Prostate gland (tissue), 2 donors: ENCODE results near the gene STK25. TPM values are rescaled to one million over a fixed set of nuclear protein-coding genes. Genes with fewer than 3 reads are reported as not detected.

Source experiments
- DNase-seq: peaks from one replicate; pipeline ENCODE4 v3.0.0-alpha.2; 2019; ENCODE audit warnings: low spot score
- H3K27ac ChIP-seq, 2 donors: fragments of 200-600 bp; sonication (generic); 2 replicates each; pipeline ENCODE4 v1.5.1; 2017 to 2019
- H3K27me3 ChIP-seq: fragments of 200-600 bp; sonication (generic); replicated peaks from 2 replicates; pipeline ENCODE4 v1.5.1; 2019; ENCODE audit not compliant: insufficient read depth
- H3K36me3 ChIP-seq, 2 donors: fragments of 200-600 bp; sonication (generic); 1 replicate in 1 of 2; 2 replicates in 1 of 2; pipeline versions ENCODE4 v1.5.1 to v1.8.1; 2017 to 2019
- H3K4me1 ChIP-seq: fragments of 200-600 bp; sonication (generic); replicated peaks from 2 replicates; pipeline ENCODE4 v1.5.1; 2019
- H3K4me3 ChIP-seq, 2 donors: fragments of 200-600 bp; sonication (generic); 2 replicates each; pipeline ENCODE4 v1.5.1; 2017 to 2019
- H3K9me3 ChIP-seq: fragments of 200-600 bp; sonication (generic); 2 replicates; pipeline ENCODE4 v1.5.1; 2017
- CTCF ChIP-seq, 4 experiments: fragments of 200-600 bp in 2 of 4; fragments of 450-650 bp in 2 of 4; sonication (generic) in 2 of 4; IDR thresholded peaks; 1 replicate in 3 of 4; 2 replicates in 1 of 4; pipeline ENCODE4 v1.5.1; 2016 to 2019; ENCODE audit warnings: antibody characterized with exemption in 4 of 4, mild to moderate bottlenecking in 2 of 4, moderate library complexity in 2 of 4
- POLR2A ChIP-seq: fragments of 450-650 bp; IDR thresholded peaks from one replicate; pipeline ENCODE4 v1.6.1; 2016; ENCODE audit warnings: antibody characterized with exemption, mild to moderate bottlenecking
- POLR2AphosphoS5 ChIP-seq: sonication (generic); formaldehyde crosslinking; IDR thresholded peaks from one replicate; pipeline ENCODE4 v1.6.1; 2017; ENCODE audit warnings: antibody characterized with exemption
- WGBS: methylation state at CpG from one replicate; pipeline ENCODE4 v1.1.5; 2018; 5-methylcytosine and 5-hydroxymethylcytosine counted together
- intact Hi-C: fragments of 100-400 bp; cut with DNase I; formaldehyde crosslinking; loops from one replicate; pipeline ENCODE4 v1.14.2; 2022
- total RNA-seq, 2 donors: library from RNA; depleted of rRNA; stranded (reverse); fragments of >200 nt; gene quantifications; one replicate each; pipeline ENCODE4 v1.1.0, GENCODE V29; 2016

The STK25 gene
- total RNA-seq, 2 donors from 2014 or later: 169 to 235 TPM

GRCh38 chr2:241514553-241514952 is 6.2 kb upstream of the STK25 start:
- Histone ChIP-seq H3K27ac (no peak overlapping the region), H3K4me1 (no peaks in the 10 kb centered on the region), H3K4me3 (no peak overlapping the region), H3K36me3 (no peaks in the 10 kb centered on the region), H3K9me3 (no peaks in the 10 kb centered on the region), H3K27me3 (no peaks in the 10 kb centered on the region)
- 64% methylated on average over 5 of the region's 5 CpGs for WGBS
- no peak for DNase-seq
- TF ChIP-seq POLR2A (no peak), CTCF (IDR thresholded peaks at IDR 0.05) (no peak), POLR2AphosphoS5 (no peak)
- intact Hi-C loops: no loop called here

GRCh38 chr2:241511091-241511741 is 2.8 kb upstream of the STK25 start:
- WGBS: 94% methylated on average over 6 of the region's 6 CpGs
- TF ChIP-seq CTCF (IDR thresholded peaks at IDR 0.05): no peak
- TF ChIP-seq POLR2AphosphoS5: no peak
- H3K27ac ChIP-seq: no peak overlapping the region
- H3K9me3 ChIP-seq: no peaks in the 10 kb centered on the region
- peaks cover 4% of the 10 kb centered on the region for H3K4me1 ChIP-seq
- H3K27me3 ChIP-seq: no peaks in the 10 kb centered on the region
- no peaks in the 10 kb centered on the region for H3K36me3 ChIP-seq
- no peak overlapping the region for H3K4me3 ChIP-seq
- intact Hi-C loops: no loop called here
- no peak for DNase-seq

- Histone ChIP-seq H3K27me3 (no peaks in the 10 kb centered on the region), H3K27ac (peak overlapping the region; percentile 85 to 91), H3K36me3 (no peaks in the 10 kb centered on the region), H3K4me1 (peaks cover 4% of the 10 kb centered on the region), H3K9me3 (no peaks in the 10 kb centered on the region), H3K4me3 (peak overlapping the region; percentile 96)
- DNase-seq: no peak
- intact Hi-C loops: loop anchor here (5.0 to 10.0 kb wide), 2 partner anchors 154 to 192 kb away; partner anchors contain the start of genes FARP2, HDLBP and SEPTIN2
- WGBS: 19% methylated on average over 14 of the region's 24 CpGs
- TF ChIP-seq CTCF (IDR thresholded peaks at IDR 0.05): no peak
- no peak for TF ChIP-seq POLR2AphosphoS5
- no peak for TF ChIP-seq POLR2A
Measured at GRCh38 chr2:241509155-241509784, 886 bp upstream of the STK25 start.

GRCh38 chr2:241507430-241508239 is 749 bp downstream of the STK25 start:
- Histone ChIP-seq H3K4me3 (peak overlapping the region; percentile 96), H3K36me3 (no peaks in the 10 kb centered on the region), H3K27me3 (no peaks in the 10 kb centered on the region), H3K9me3 (no peaks in the 10 kb centered on the region), H3K4me1 (peaks cover 4% of the 10 kb centered on the region), H3K27ac (peak overlapping the region; percentile 85 to 91)
- WGBS: 1% methylated on average over 60 of the region's 67 CpGs
- TF ChIP-seq POLR2AphosphoS5 (no peak), POLR2A (peak; percentile 5), CTCF (IDR thresholded peaks at IDR 0.05) (peak in 1 of 4 experiments; percentile 30)
- no peak for DNase-seq
- intact Hi-C loops: loop anchor here (5.0 to 10.0 kb wide), 2 partner anchors 153 to 190 kb away; partner anchors contain the start of genes FARP2, HDLBP and SEPTIN2
